GM23338 (cell line): ENCODE data around the gene ABCA6. TPM values are rescaled to one million over a fixed set of nuclear protein-coding genes. Genes with fewer than 3 reads are reported as not detected.

ENCODE experiments used
- ATAC-seq: fragments of 200-7000 bp; cut with Tn5 transposase; 3 replicates; pipeline ENCODE4 v1.9.1; 2020
- DNase-seq: peaks from one replicate; pipeline ENCODE4 v3.0.0-alpha.2; 2015; ENCODE audit warnings: low spot score
- H2AFZ ChIP-seq: fragments of 200-600 bp; sonication (generic); 2 replicates; pipeline ENCODE4 v1.8.0; 2016; ENCODE audit warnings: antibody characterized with exemption, mild to moderate bottlenecking, moderate library complexity
- H3F3A ChIP-seq: fragments of 200-600 bp; sonication (generic); replicated peaks from 2 replicates; pipeline ENCODE4 v1.8.0; 2017; ENCODE audit warnings: antibody characterized with exemption, mixed run types, low read depth
- H3K27ac ChIP-seq: fragments of 200-600 bp; sonication (generic); 2 replicates; pipeline ENCODE4 v1.6.1; 2016; ENCODE audit warnings: low read depth
- H3K27me3 ChIP-seq: fragments of 200-600 bp; sonication (generic); 2 replicates; pipeline ENCODE4 v1.8.0; 2016; ENCODE audit warnings: mild to moderate bottlenecking, mixed run types, moderate library complexity; ENCODE audit not compliant: insufficient read depth
- H3K36me3 ChIP-seq: fragments of 200-600 bp; sonication (generic); 2 replicates; pipeline ENCODE4 v1.8.0; 2016; ENCODE audit warnings: mild to moderate bottlenecking; ENCODE audit not compliant: insufficient read depth
- H3K4me1 ChIP-seq: fragments of 200-600 bp; sonication (generic); 2 replicates; pipeline ENCODE4 v1.8.0; 2016; ENCODE audit warnings: mild to moderate bottlenecking, moderate library complexity; ENCODE audit not compliant: insufficient read depth
- H3K4me2 ChIP-seq: fragments of 200-600 bp; sonication (generic); 2 replicates; pipeline ENCODE4 v1.7.1; 2017; ENCODE audit warnings: mixed run types
- H3K4me3 ChIP-seq: fragments of 200-600 bp; sonication (generic); 2 replicates; pipeline ENCODE4 v1.6.1; 2016; ENCODE audit warnings: mixed run types
- H3K79me2 ChIP-seq: fragments of 200-600 bp; sonication (generic); replicated peaks from 2 replicates; pipeline ENCODE4 v1.8.0; 2017; ENCODE audit warnings: mild to moderate bottlenecking; ENCODE audit not compliant: insufficient read depth
- H3K9me2 ChIP-seq: fragments of 200-600 bp; sonication (generic); 2 replicates; pipeline ENCODE4 v1.8.0; 2017; ENCODE audit not compliant: insufficient read depth
- H4K20me1 ChIP-seq: fragments of 200-600 bp; sonication (generic); replicated peaks from 2 replicates; pipeline ENCODE4 v1.8.0; 2017; ENCODE audit warnings: mild to moderate bottlenecking; ENCODE audit not compliant: insufficient read depth
- H3K27ac Mint-ChIP-seq: 2 replicates; pipeline ENCODE4 v1.8.0; 2020; ENCODE audit warnings: inconsistent platforms, mild to moderate bottlenecking, moderate library complexity, mixed read lengths
- H3K27me3 Mint-ChIP-seq: 3 replicates; pipeline ENCODE4 v1.8.0; 2022; ENCODE audit warnings: low read depth, mild to moderate bottlenecking, moderate library complexity, mixed read lengths, inconsistent platforms; ENCODE audit not compliant: insufficient read depth, poor library complexity
- H3K36me3 Mint-ChIP-seq: 3 replicates; pipeline ENCODE4 v1.8.0; 2021; ENCODE audit warnings: low read depth, mild to moderate bottlenecking, inconsistent platforms, moderate library complexity, mixed read lengths
- H3K4me1 Mint-ChIP-seq: 3 replicates; pipeline ENCODE4 v1.8.0; 2020; ENCODE audit warnings: mild to moderate bottlenecking, inconsistent platforms, mixed read lengths
- H3K4me3 Mint-ChIP-seq: 3 replicates; pipeline ENCODE4 v1.8.0; 2021; ENCODE audit warnings: moderate library complexity, mild to moderate bottlenecking, inconsistent platforms, mixed read lengths
- H3K9me3 Mint-ChIP-seq: 3 replicates; pipeline ENCODE4 v1.8.0; 2020; ENCODE audit warnings: moderate library complexity, mild to moderate bottlenecking, inconsistent platforms, mixed read lengths
- ETS1 ChIP-seq: IDR thresholded peaks from 2 replicates; pipeline ENCODE4 v1.6.1; 2016; ENCODE audit warnings: antibody characterized with exemption
- EZH2phosphoT487 ChIP-seq: fragments of 200-600 bp; sonication (generic); IDR thresholded peaks from one replicate; pipeline ENCODE4 v1.8.1; 2018; ENCODE audit warnings: antibody characterized with exemption; ENCODE audit not compliant: unreplicated experiment
- JUNB ChIP-seq: IDR thresholded peaks from one replicate; pipeline ENCODE4 v1.6.1; 2016; ENCODE audit warnings: antibody characterized with exemption; ENCODE audit not compliant: unreplicated experiment
- NANOG ChIP-seq: IDR thresholded peaks from 2 replicates; pipeline ENCODE4 v1.6.1; 2016; ENCODE audit warnings: antibody characterized with exemption, borderline replicate concordance
- POLR2AphosphoS5 ChIP-seq: IDR thresholded peaks from 2 replicates; pipeline ENCODE4 v1.6.1; 2016; ENCODE audit warnings: antibody characterized with exemption, low read depth
- ZNF462 ChIP-seq: fragments of 250-450 bp; sonication (Bioruptor Pico); IDR thresholded peaks from 2 replicates; pipeline ENCODE4 v1.5.0; 2020; ENCODE audit warnings: mild to moderate bottlenecking, moderate library complexity
- polyA plus RNA-seq: library from polyadenylated mRNA; unstranded; fragments of >200 nt; fragmentation: Nextera tagmentation; extraction: Ambion mirVana; gene quantifications from 2 replicates; pipeline ENCODE4 v1.2.1, GENCODE V29; 2016
- total RNA-seq: library from RNA; depleted of rRNA; stranded (reverse); fragments of >200 nt; shearing (Covaris generic); gene quantifications from 2 replicates; pipeline ENCODE4 v1.2.3, GENCODE V29; 2014
- TF ChIP-seq, protein P1 (sequence below): IDR thresholded peaks from one replicate; pipeline ENCODE4 v1.6.1; 2018; ENCODE audit warnings: antibody characterized with exemption; ENCODE audit not compliant: unreplicated experiment

The ABCA6 gene
- total and polyA plus RNA-seq, 2 experiments from 2014 or later, result not detected

DNA sequence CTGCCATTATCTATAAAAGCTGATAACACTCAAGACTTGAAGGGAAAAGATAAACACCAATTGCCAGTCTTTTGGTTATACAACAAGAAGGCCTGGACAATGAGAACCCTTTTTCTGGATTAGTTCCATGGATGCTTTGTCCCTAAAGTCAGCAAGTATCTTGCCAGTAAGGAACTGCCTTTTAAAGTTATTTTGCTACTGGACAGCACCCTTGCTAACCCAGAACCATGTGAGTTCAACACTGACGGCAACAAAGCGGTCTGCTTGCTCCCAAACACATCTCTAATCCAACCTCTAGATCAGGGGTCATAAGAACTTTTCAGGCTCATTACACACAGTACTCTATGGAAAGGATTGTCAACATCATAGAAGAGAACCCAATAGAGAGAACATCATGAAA lies 25.3 kb upstream of the ABCA6 start (continued):
- no peak for TF ChIP-seq ZNF462

GRCh38 chr17:69164206-69164605 lies 22.5 kb upstream of the ABCA6 start:
- no peaks in the 10 kb centered on the region for H3K36me3 Mint-ChIP-seq
- no peaks in the 10 kb centered on the region for H3K9me3 Mint-ChIP-seq
- Histone ChIP-seq H3F3A (no peaks in the 10 kb centered on the region), H4K20me1 (no peaks in the 10 kb centered on the region), H3K4me3 (no peak overlapping the region), H2AFZ (no peak overlapping the region), H3K27ac (no peak overlapping the region), H3K79me2 (no peaks in the 10 kb centered on the region), H3K27me3 (no peaks in the 10 kb centered on the region), H3K36me3 (no peaks in the 10 kb centered on the region), H3K4me1 (no peaks in the 10 kb centered on the region), H3K4me2 (no peak overlapping the region), H3K9me2 (no peaks in the 10 kb centered on the region)
- TF ChIP-seq ETS1 (no peak), NANOG (no peak), EZH2phosphoT487 (no peak), POLR2AphosphoS5 (no peak), JUNB (no peak)
- TF ChIP-seq, protein P1, sequence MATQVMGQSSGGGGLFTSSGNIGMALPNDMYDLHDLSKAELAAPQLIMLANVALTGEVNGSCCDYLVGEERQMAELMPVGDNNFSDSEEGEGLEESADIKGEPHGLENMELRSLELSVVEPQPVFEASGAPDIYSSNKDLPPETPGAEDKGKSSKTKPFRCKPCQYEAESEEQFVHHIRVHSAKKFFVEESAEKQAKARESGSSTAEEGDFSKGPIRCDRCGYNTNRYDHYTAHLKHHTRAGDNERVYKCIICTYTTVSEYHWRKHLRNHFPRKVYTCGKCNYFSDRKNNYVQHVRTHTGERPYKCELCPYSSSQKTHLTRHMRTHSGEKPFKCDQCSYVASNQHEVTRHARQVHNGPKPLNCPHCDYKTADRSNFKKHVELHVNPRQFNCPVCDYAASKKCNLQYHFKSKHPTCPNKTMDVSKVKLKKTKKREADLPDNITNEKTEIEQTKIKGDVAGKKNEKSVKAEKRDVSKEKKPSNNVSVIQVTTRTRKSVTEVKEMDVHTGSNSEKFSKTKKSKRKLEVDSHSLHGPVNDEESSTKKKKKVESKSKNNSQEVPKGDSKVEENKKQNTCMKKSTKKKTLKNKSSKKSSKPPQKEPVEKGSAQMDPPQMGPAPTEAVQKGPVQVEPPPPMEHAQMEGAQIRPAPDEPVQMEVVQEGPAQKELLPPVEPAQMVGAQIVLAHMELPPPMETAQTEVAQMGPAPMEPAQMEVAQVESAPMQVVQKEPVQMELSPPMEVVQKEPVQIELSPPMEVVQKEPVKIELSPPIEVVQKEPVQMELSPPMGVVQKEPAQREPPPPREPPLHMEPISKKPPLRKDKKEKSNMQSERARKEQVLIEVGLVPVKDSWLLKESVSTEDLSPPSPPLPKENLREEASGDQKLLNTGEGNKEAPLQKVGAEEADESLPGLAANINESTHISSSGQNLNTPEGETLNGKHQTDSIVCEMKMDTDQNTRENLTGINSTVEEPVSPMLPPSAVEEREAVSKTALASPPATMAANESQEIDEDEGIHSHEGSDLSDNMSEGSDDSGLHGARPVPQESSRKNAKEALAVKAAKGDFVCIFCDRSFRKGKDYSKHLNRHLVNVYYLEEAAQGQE, result no peak
- ATAC-seq, result no peak
- H3K27ac Mint-ChIP-seq, result no peak overlapping the region
- no peaks in the 10 kb centered on the region for H3K4me1 Mint-ChIP-seq
- H3K4me3 Mint-ChIP-seq, result no peak overlapping the region
- DNase-seq, result no peak
- H3K27me3 Mint-ChIP-seq, result no peaks in the 10 kb centered on the region
